ENCODE measurements around the gene MMEL1.
A peak's percentile ranks its signal among the peaks of the same experiment; 100 is the strongest.
"Not testable (repeated sequence)": the region's sequence is repeated elsewhere in the genome, so short reads cannot be mapped to it uniquely, and the experiment has no call there.

The MMEL1 gene

GRCh38 chr1:2557482-2558400, 75.1 kb downstream of the MMEL1 start:
- DNase-seq (ENCODE audit: low read depth), result no peak

GRCh38 chr1:2556678-2557481, 75.9 kb downstream of the MMEL1 start:
- DNase-seq (ENCODE audit: low read depth), result no peak

GRCh38 chr1:2556277-2556677, 76.5 kb downstream of the MMEL1 start, which contains the start of gene TNFRSF14:
Gene TNFRSF14 (plus strand): TSS chr1:2556371. CDS start chr1:2556665, 294 bp downstream.
- DNase-seq (ENCODE audit: low read depth), result peak; percentile 57

GRCh38 chr1:2555634-2556276, 77.1 kb downstream of the MMEL1 start:
- DNase-seq (ENCODE audit: low read depth), result peak; percentile 68

- peak; percentile 40 for DNase-seq (ENCODE audit: low read depth)
These were observed 78.0 kb downstream of the MMEL1 start for GRCh38 chr1:2554621-2555387.

- DNase-seq (ENCODE audit: low read depth), result no peak
These were observed 78.8 kb downstream of the MMEL1 start for GRCh38 chr1:2553871-2554620.

GRCh38 chr1:2553076-2553475, 79.7 kb downstream of the MMEL1 start:
- DNase-seq (ENCODE audit: low read depth), result not testable (repeated sequence)

- DNase-seq (ENCODE audit: low read depth), result no peak
These were observed 80.6 kb downstream of the MMEL1 start for GRCh38 chr1:2552189-2552588.

GRCh38 chr1:2551544-2551943, 81.3 kb downstream of the MMEL1 start:
- not testable (repeated sequence) for DNase-seq (ENCODE audit: low read depth)

- not testable (repeated sequence) for DNase-seq (ENCODE audit: low read depth)
These were observed 82.4 kb downstream of the MMEL1 start for GRCh38 chr1:2550309-2550861.

GRCh38 chr1:2549367-2550029, 83.3 kb downstream of the MMEL1 start:
- not testable (repeated sequence) for DNase-seq (ENCODE audit: low read depth)

- peak; percentile 73 for DNase-seq (ENCODE audit: low read depth)
These were observed 84.7 kb downstream of the MMEL1 start for GRCh38 chr1:2548068-2548589.

- peak; percentile 35 for DNase-seq (ENCODE audit: low read depth)
These were observed 85.4 kb downstream of the MMEL1 start for GRCh38 chr1:2547210-2548067.

GRCh38 chr1:2546515-2547209, 86.2 kb downstream of the MMEL1 start:
- DNase-seq (ENCODE audit: low read depth), result peak; percentile 77

- peak; percentile 78 for DNase-seq (ENCODE audit: low read depth)
These were observed 86.9 kb downstream of the MMEL1 start for GRCh38 chr1:2545754-2546514.

GRCh38 chr1:2544875-2545640, 87.8 kb downstream of the MMEL1 start:
- no peak for DNase-seq (ENCODE audit: low read depth)
